ENCODE results near the gene PROB1. TPM values are rescaled to one million over a fixed set of nuclear protein-coding genes. Genes with fewer than 3 reads are reported as not detected.

Gene PROB1
- total and polyA plus RNA-seq, 2 experiments from 2014 or later = 0.55 to 1.6 TPM

DNA sequence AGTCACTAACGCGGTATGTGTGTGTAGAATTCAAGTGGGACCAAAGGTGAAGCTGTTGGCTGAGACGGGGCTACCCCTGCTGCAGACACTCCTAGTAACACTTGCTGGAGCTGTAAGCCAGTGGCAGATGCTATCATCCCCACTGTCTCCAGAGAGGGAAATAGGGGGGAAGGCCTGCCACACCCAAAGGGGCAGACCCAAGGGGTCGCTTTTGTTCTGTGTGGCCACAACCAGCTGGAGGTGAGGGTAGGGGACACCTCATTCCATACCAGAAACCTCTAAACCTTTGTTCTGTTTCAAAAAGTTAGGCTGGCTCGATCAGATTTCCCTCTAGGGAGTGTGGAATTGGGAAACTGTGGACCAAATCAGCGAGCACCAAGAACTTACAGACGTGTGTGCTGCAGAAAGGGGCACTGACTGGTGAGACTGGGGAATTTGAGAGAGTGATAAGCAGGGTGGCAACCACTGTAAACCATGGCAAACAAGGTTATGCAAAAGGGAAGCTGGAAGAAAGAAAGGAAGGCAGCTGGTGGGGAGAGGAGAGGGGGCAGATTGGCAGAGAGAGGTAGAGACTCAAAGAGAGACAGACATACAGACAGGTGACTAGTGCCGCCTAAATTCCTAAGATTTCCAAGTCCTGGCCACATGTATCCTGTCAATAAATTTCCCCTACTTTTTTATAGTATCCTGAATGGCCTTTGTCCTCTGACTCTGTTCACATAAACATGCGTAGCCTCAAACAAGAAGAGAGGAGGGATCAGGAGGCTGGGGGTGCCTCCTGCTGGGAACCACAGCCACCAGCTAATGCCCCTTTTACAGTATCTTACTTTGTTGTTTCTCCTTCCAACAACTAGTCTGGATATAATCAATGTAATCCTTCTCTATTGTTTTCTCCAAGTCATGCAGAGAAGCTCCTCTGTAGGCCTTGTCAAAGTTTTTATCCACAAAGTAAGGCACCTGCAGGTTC lies 24.6 kb upstream of the PROB1 start:
- Histone ChIP-seq H3K9me3 (ENCODE audit: low read depth) (no peaks in the 10 kb centered on the region), H3K9ac (no peak overlapping the region), H3K27me3 (replicated peaks; ENCODE audit: insufficient read depth) (no peaks in the 10 kb centered on the region), H3K4me2 (ENCODE audit: unreplicated experiment) (no peak overlapping the region), H3K4me3 (no peak overlapping the region), H3K36me3 (ENCODE audit: low read depth) (peaks cover 8% of the 10 kb centered on the region; the same call in 1 of the 2 replicates), H3K9me2 (ENCODE audit: insufficient read depth) (no peaks in the 10 kb centered on the region), H2AFZ (no peak overlapping the region), H3K27ac (no peak overlapping the region), H4K20me1 (ENCODE audit: insufficient read depth) (no peaks in the 10 kb centered on the region), H3F3A (ENCODE audit: insufficient read depth) (no peaks in the 10 kb centered on the region), H3K79me2 (ENCODE audit: insufficient read depth) (no peaks in the 10 kb centered on the region), H3K4me1 (ENCODE audit: insufficient read depth) (no peaks in the 10 kb centered on the region)
- TF ChIP-seq EZH2 (IDR thresholded peaks at IDR 0.05; ENCODE audit: insufficient read depth, poor library complexity, severe bottlenecking) = no peak
- no peak for TF ChIP-seq EZH2phosphoT487 (IDR thresholded peaks at IDR 0.05; ENCODE audit: insufficient read depth, low read depth)
- in situ Hi-C loops (cut with MboI) = loop anchor here (10.0 kb wide), 1 partner anchor 95 kb away; no protein-coding TSS in a partner anchor
- no peak for DNase-seq
- 89 to 93% methylated on average over 9 of the region's 9 CpGs for whole genome bisulfite sequencing, 2 experiments (ENCODE audit: low coverage in 1 of 2, low lambda C conversion rate in 2 of 2, missing lambda C conversion rate in 2 of 2)

DNA sequence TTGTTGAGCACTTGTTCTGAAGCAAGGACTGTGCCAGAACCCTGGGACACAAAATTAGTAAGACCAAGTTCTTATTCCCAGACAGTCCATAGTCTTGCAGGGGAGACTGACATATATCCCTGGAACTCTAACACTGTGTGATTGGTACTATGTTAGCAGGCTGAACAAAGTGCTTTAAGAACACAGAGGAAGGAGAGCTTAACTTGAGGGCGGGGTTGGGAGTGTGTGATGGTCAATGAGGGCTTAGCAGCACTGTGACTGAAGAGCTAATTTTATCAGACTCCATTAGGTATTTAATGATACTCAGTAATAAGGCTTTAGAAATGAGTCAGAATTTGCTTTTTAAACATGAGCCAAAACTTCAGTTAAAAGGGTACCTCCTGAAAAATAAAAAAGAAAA lies 23.9 kb upstream of the PROB1 start:
- H3K36me3 ChIP-seq (ENCODE audit: low read depth) = peaks cover 8% of the 10 kb centered on the region; the same call in 1 of the 2 replicates
- H3K4me3 ChIP-seq = no peak overlapping the region
- no peaks in the 10 kb centered on the region for H4K20me1 ChIP-seq (ENCODE audit: insufficient read depth)
- no peak overlapping the region for H3K4me2 ChIP-seq (ENCODE audit: unreplicated experiment)
- no peaks in the 10 kb centered on the region for H3K4me1 ChIP-seq (ENCODE audit: insufficient read depth)
- no peaks in the 10 kb centered on the region for H3K27me3 ChIP-seq (replicated peaks; ENCODE audit: insufficient read depth)
- H3K79me2 ChIP-seq (ENCODE audit: insufficient read depth) = no peaks in the 10 kb centered on the region
- TF ChIP-seq EZH2 (IDR thresholded peaks at IDR 0.05; ENCODE audit: insufficient read depth, poor library complexity, severe bottlenecking) = no peak
- TF ChIP-seq EZH2phosphoT487 (IDR thresholded peaks at IDR 0.05; ENCODE audit: insufficient read depth, low read depth) = no peak
- H3K27ac ChIP-seq = no peak overlapping the region
- no peak for DNase-seq
- H2AFZ ChIP-seq = no peak overlapping the region
- no peak overlapping the region for H3K9ac ChIP-seq
- 96 to 97% methylated on average over 1 of the region's 1 CpG for WGBS, 2 experiments (ENCODE audit: low coverage in 1 of 2, low lambda C conversion rate in 2 of 2, missing lambda C conversion rate in 2 of 2)
- in situ Hi-C loops (cut with MboI) = no loop called here
- H3K9me3 ChIP-seq (ENCODE audit: low read depth) = no peaks in the 10 kb centered on the region
- H3K9me2 ChIP-seq (ENCODE audit: insufficient read depth) = no peaks in the 10 kb centered on the region
- no peaks in the 10 kb centered on the region for H3F3A ChIP-seq (ENCODE audit: insufficient read depth)

DNA sequence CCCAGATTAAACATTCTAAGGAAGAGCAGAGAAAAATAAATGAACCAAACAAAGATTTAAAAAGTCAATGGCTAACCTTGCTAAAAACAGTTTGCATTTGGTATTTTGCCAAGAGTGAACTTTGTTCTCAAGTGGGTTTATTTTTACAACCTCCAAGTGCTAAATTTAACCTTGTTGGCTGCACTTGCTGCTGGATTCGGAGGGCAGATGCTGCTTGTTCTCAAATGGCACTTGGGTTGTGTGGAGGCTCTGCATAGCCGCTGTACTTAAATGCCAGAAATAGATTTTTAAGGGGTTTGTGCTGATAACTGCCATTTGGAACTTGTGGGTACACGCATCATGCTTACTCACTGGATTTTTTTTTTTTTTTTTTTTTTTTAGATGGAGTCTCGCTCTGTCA lies 22.3 kb upstream of the PROB1 start:
- Histone ChIP-seq H3F3A (ENCODE audit: insufficient read depth) (no peaks in the 10 kb centered on the region), H4K20me1 (ENCODE audit: insufficient read depth) (no peaks in the 10 kb centered on the region), H3K4me1 (ENCODE audit: insufficient read depth) (no peaks in the 10 kb centered on the region), H3K4me3 (no peak overlapping the region), H3K9ac (no peak overlapping the region), H3K9me2 (ENCODE audit: insufficient read depth) (no peaks in the 10 kb centered on the region), H3K36me3 (ENCODE audit: low read depth) (peaks cover 8% of the 10 kb centered on the region; the same call in 1 of the 2 replicates), H3K4me2 (ENCODE audit: unreplicated experiment) (no peak overlapping the region), H3K27me3 (replicated peaks; ENCODE audit: insufficient read depth) (no peaks in the 10 kb centered on the region), H3K27ac (no peak overlapping the region), H3K9me3 (ENCODE audit: low read depth) (no peaks in the 10 kb centered on the region), H3K79me2 (ENCODE audit: insufficient read depth) (no peaks in the 10 kb centered on the region), H2AFZ (no peak overlapping the region)
- DNase-seq = no peak
- TF ChIP-seq EZH2 (IDR thresholded peaks at IDR 0.05; ENCODE audit: insufficient read depth, poor library complexity, severe bottlenecking) = no peak
- TF ChIP-seq EZH2phosphoT487 (IDR thresholded peaks at IDR 0.05; ENCODE audit: insufficient read depth, low read depth) = no peak
- whole genome bisulfite sequencing, 2 experiments (ENCODE audit: low coverage in 1 of 2, low lambda C conversion rate in 2 of 2, missing lambda C conversion rate in 2 of 2) = 94 to 98% methylated on average over 3 to 4 of the region's 4 CpGs
- in situ Hi-C loops (cut with MboI) = no loop called here

DNA sequence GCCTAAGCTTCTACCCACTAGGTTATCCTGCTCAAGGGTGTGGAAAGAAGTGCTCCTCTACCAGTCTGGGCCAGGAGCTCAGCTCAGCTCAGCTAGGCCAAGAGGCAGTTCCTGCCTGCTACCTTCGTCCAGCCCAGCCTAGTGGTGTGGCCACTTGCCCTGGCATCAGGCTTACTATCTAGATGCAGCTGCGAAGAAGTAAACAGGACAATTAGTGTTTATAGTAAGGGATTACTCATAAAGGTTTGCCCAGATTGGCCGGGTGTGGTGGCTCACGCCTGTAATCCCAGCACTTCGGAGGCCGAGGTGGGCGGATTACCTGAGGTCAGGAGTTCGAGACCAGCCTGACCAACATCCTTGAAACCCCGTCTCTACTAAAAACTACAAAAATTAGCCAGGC lies 21.7 kb upstream of the PROB1 start:
- Histone ChIP-seq H3K4me2 (ENCODE audit: unreplicated experiment) (no peak overlapping the region), H3K9me2 (ENCODE audit: insufficient read depth) (no peaks in the 10 kb centered on the region), H3K27ac (no peak overlapping the region), H4K20me1 (ENCODE audit: insufficient read depth) (no peaks in the 10 kb centered on the region), H3K79me2 (ENCODE audit: insufficient read depth) (no peaks in the 10 kb centered on the region), H2AFZ (no peak overlapping the region), H3K27me3 (replicated peaks; ENCODE audit: insufficient read depth) (no peaks in the 10 kb centered on the region), H3K9me3 (ENCODE audit: low read depth) (no peaks in the 10 kb centered on the region), H3K9ac (no peak overlapping the region), H3K4me1 (ENCODE audit: insufficient read depth) (peaks cover under 1% of the 10 kb centered on the region; the same call in 1 of the 2 replicates), H3F3A (ENCODE audit: insufficient read depth) (peaks cover 4% of the 10 kb centered on the region), H3K4me3 (no peak overlapping the region), H3K36me3 (ENCODE audit: low read depth) (peaks cover 8% of the 10 kb centered on the region; the same call in 1 of the 2 replicates)
- DNase-seq = no peak
- in situ Hi-C loops (cut with MboI) = no loop called here
- WGBS, 2 experiments (ENCODE audit: low coverage in 1 of 2, low lambda C conversion rate in 2 of 2, missing lambda C conversion rate in 2 of 2) = 90 to 93% methylated on average over 9 of the region's 9 CpGs
- no peak for TF ChIP-seq EZH2 (IDR thresholded peaks at IDR 0.05; ENCODE audit: insufficient read depth, poor library complexity, severe bottlenecking)
- no peak for TF ChIP-seq EZH2phosphoT487 (IDR thresholded peaks at IDR 0.05; ENCODE audit: insufficient read depth, low read depth)
